ENCODE data around the gene ZC3H13.

- TF ChIP-seq CTCF (conservative IDR thresholded peaks at IDR 0.05; ENCODE audit: low read depth, low read length) = no peak
- no peak for TF ChIP-seq POLR2A (IDR thresholded peaks at IDR 0.05; ENCODE audit: low read depth, low read length)
- no peak for TF ChIP-seq MAFK (IDR thresholded peaks at IDR 0.05; ENCODE audit: low read depth, low read length)
- TF ChIP-seq USF2 (IDR thresholded peaks at IDR 0.05; ENCODE audit: low read depth, low read length) = no peak
- TF ChIP-seq BHLHE40 (IDR thresholded peaks at IDR 0.05; ENCODE audit: low read depth, low read length) = no peak
- no peak for TF ChIP-seq RAD21 (IDR thresholded peaks at IDR 0.05; ENCODE audit: low read length)
- no peak for TF ChIP-seq CEBPB (IDR thresholded peaks at IDR 0.05; ENCODE audit: low read depth, low read length)
- TF ChIP-seq RFX5 (IDR thresholded peaks at IDR 0.05; ENCODE audit: low read depth, low read length) = no peak
- no peak for TF ChIP-seq RCOR1 (IDR thresholded peaks at IDR 0.05; ENCODE audit: insufficient replicate concordance, low read length)
- no peak for TF ChIP-seq MXI1 (IDR thresholded peaks at IDR 0.05; ENCODE audit: borderline replicate concordance, low read depth, low read length)
- TF ChIP-seq MAZ (IDR thresholded peaks at IDR 0.05; ENCODE audit: borderline replicate concordance, low read depth, low read length) = no peak
Measured at GRCh38 chr13:46062185-46062584, 9.6 kb upstream of the ZC3H13 start.

Data from IMR-90 (cell line).